SK-N-SH treated with all-trans-retinoic acid at 6 μM for 48 hours (cell line): Measurements from ENCODE around the gene SMLR1.

ENCODE experiments used
- CSDC2 ChIP-seq: fragments of 250-450 bp; sonication (Bioruptor Pico); IDR thresholded peaks from 2 replicates; pipeline ENCODE4 v1.5.0; 2020; ENCODE audit warnings: mild to moderate bottlenecking, moderate library complexity
- ESRRG ChIP-seq: fragments of 250-450 bp; sonication (Bioruptor Pico); IDR thresholded peaks from 2 replicates; pipeline ENCODE4 v1.6.1; 2021; ENCODE audit warnings: mild to moderate bottlenecking
- ISL1 ChIP-seq: fragments of 250-450 bp; sonication (Bioruptor Pico); IDR thresholded peaks from 2 replicates; pipeline ENCODE4 v2.1.2; 2022; ENCODE audit warnings: mild to moderate bottlenecking, moderate library complexity
- RARB ChIP-seq: fragments of 250-450 bp; sonication (Bioruptor Pico); IDR thresholded peaks from 2 replicates; pipeline ENCODE4 v1.8.0; 2021; ENCODE audit warnings: mild to moderate bottlenecking, moderate library complexity
- SNAI2 ChIP-seq: fragments of 250-450 bp; sonication (Bioruptor Pico); IDR thresholded peaks from 2 replicates; pipeline ENCODE4 v1.5.0; 2020; ENCODE audit warnings: mild to moderate bottlenecking, moderate library complexity
- TOX ChIP-seq: fragments of 250-450 bp; sonication (Bioruptor Pico); IDR thresholded peaks from 2 replicates; pipeline ENCODE4 v1.8.0; 2021; ENCODE audit warnings: mild to moderate bottlenecking, moderate library complexity, borderline replicate concordance
- ZC3H10 ChIP-seq: fragments of 250-450 bp; sonication (Bioruptor Pico); IDR thresholded peaks from 2 replicates; pipeline ENCODE4 v1.5.1; 2021; ENCODE audit warnings: mild to moderate bottlenecking, moderate library complexity
- ZFP3 ChIP-seq: fragments of 250-450 bp; sonication (Bioruptor Pico); IDR thresholded peaks from 2 replicates; pipeline ENCODE4 v1.5.0; 2020; ENCODE audit warnings: mild to moderate bottlenecking, moderate library complexity
- ZNF565 ChIP-seq: fragments of 450-650 bp; formaldehyde crosslinking; conservative IDR thresholded peaks from 2 replicates; pipeline ENCODE4 v1.5.0; 2020; ENCODE audit warnings: low read depth, mild to moderate bottlenecking, moderate library complexity
- TF ChIP-seq, protein P1 (sequence below): fragments of 250-450 bp; sonication (Bioruptor Pico); IDR thresholded peaks from 2 replicates; pipeline ENCODE4 v1.8.0; 2020; ENCODE audit warnings: mild to moderate bottlenecking, moderate library complexity, borderline replicate concordance
- TF ChIP-seq, protein P2 (sequence below): fragments of 250-450 bp; sonication (Bioruptor Pico); IDR thresholded peaks from 2 replicates; pipeline ENCODE4 v1.8.0; 2021; ENCODE audit warnings: low read depth, mild to moderate bottlenecking, moderate library complexity, borderline replicate concordance

DNA sequence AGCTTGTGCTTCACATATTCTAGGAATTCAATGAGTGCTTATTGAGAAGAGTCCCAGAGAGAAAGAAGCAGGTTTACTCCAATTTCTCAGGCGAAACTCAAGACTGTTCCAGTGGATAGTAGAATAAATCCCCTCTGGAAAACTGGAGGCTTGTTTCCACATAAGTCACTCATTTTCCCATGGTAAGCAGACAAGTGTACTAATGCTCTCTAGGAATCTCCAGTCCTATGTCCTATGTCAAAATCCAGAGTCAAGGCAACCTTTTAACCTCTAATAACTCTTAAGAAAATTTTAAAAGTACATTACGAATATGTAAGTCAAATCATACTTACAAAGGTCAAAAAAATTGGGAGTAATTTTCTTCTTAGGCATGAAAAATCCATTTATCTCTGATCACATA is 35.2 kb downstream of the SMLR1 start:
- no peak for TF ChIP-seq RARB
- TF ChIP-seq ZC3H10 (CRISPR knock-in tag): no peak
- no peak for TF ChIP-seq ZNF565
- TF ChIP-seq, protein P1, sequence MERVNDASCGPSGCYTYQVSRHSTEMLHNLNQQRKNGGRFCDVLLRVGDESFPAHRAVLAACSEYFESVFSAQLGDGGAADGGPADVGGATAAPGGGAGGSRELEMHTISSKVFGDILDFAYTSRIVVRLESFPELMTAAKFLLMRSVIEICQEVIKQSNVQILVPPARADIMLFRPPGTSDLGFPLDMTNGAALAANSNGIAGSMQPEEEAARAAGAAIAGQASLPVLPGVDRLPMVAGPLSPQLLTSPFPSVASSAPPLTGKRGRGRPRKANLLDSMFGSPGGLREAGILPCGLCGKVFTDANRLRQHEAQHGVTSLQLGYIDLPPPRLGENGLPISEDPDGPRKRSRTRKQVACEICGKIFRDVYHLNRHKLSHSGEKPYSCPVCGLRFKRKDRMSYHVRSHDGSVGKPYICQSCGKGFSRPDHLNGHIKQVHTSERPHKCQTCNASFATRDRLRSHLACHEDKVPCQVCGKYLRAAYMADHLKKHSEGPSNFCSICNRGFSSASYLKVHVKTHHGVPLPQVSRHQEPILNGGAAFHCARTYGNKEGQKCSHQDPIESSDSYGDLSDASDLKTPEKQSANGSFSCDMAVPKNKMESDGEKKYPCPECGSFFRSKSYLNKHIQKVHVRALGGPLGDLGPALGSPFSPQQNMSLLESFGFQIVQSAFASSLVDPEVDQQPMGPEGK: no peak
- no peak for TF ChIP-seq SNAI2 (CRISPR knock-in tag)
- no peak for TF ChIP-seq ESRRG (CRISPR knock-in tag)
- TF ChIP-seq, protein P2, sequence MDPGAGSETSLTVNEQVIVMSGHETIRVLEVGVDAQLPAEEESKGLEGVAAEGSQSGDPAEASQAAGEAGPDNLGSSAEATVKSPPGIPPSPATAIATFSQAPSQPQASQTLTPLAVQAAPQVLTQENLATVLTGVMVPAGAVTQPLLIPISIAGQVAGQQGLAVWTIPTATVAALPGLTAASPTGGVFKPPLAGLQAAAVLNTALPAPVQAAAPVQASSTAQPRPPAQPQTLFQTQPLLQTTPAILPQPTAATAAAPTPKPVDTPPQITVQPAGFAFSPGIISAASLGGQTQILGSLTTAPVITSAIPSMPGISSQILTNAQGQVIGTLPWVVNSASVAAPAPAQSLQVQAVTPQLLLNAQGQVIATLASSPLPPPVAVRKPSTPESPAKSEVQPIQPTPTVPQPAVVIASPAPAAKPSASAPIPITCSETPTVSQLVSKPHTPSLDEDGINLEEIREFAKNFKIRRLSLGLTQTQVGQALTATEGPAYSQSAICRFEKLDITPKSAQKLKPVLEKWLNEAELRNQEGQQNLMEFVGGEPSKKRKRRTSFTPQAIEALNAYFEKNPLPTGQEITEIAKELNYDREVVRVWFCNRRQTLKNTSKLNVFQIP (CRISPR knock-in tag): no peak
- TF ChIP-seq ZFP3 (CRISPR knock-in tag): no peak
- no peak for TF ChIP-seq CSDC2 (CRISPR knock-in tag)
- TF ChIP-seq ISL1: no peak
- no peak for TF ChIP-seq TOX (CRISPR knock-in tag)
